ENCODE data around the gene SAMM50.

- TF ChIP-seq CTCF (IDR thresholded peaks at IDR 0.05): no peak
- TF ChIP-seq POLR2A (IDR thresholded peaks at IDR 0.05): no peak
Measured at GRCh38 chr22:43910178-43910695, 45.0 kb upstream of the SAMM50 start.
